Tibial artery (tissue), 4 donors: ENCODE results near the gene FBRSL1.

ENCODE experiments used
- DNase-seq, 2 donors: peaks; one replicate each; pipeline ENCODE4 v3.0.0-alpha.2; 2019
- H3K27ac ChIP-seq, 2 donors: fragments of 200-600 bp; sonication (generic) in 1 of 2; 1 replicate in 1 of 2; 2 replicates in 1 of 2; pipeline ENCODE4 v1.5.1; 2018 to 2019; ENCODE audit warnings: mild to moderate bottlenecking in 1 of 2
- H3K27me3 ChIP-seq, 2 donors: fragments of 200-600 bp; sonication (generic) in 1 of 2; one replicate each; pipeline versions ENCODE4 v1.5.1 to v1.6.0; 2016 to 2019
- H3K36me3 ChIP-seq, 3 donors: fragments of 200-600 bp; sonication (generic) in 2 of 3; one replicate each; pipeline ENCODE4 v1.5.1; 2016 to 2019; ENCODE audit warnings: mild to moderate bottlenecking in 2 of 3
- H3K4me1 ChIP-seq, 4 donors: fragments of 200-600 bp; sonication (generic) in 2 of 4; 1 replicate in 3 of 4; 2 replicates in 1 of 4; pipeline ENCODE4 v1.5.1; 2016 to 2019
- H3K4me3 ChIP-seq, 2 donors: fragments of 200-600 bp; sonication (generic) in 1 of 2; 1 replicate in 1 of 2; 2 replicates in 1 of 2; pipeline ENCODE4 v1.5.1; 2018 to 2019; ENCODE audit warnings: mild to moderate bottlenecking in 2 of 2
- H3K9me3 ChIP-seq, 3 donors: fragments of 200-600 bp; sonication (generic) in 1 of 3; one replicate each; pipeline ENCODE4 v1.5.1; 2016 to 2019
- CTCF ChIP-seq, 2 experiments: fragments of 200-600 bp in 1 of 2; fragments of 450-650 bp in 1 of 2; IDR thresholded peaks; one replicate each; pipeline ENCODE4 v1.5.1; 2017 to 2019; ENCODE audit warnings: antibody characterized with exemption in 2 of 2, mild to moderate bottlenecking in 1 of 2, moderate library complexity in 1 of 2
- intact Hi-C: fragments of 100-400 bp; cut with DNase I; formaldehyde crosslinking; loops from one replicate; pipeline ENCODE4 v1.15.0; 2023; ENCODE audit warnings: low total_unique reads

FBRSL1 gene

GRCh38 chr12:132541200-132541599 lies 51.2 kb downstream of the FBRSL1 start:
- Histone ChIP-seq H3K36me3 (peaks cover 0 to 24% (median 4%) of the 10 kb centered on the region in 3 donors), H3K4me1 (no peaks in the 10 kb centered on the region), H3K4me3 (no peak overlapping the region), H3K9me3 (no peaks in the 10 kb centered on the region), H3K27ac (no peak overlapping the region), H3K27me3 (no peaks in the 10 kb centered on the region)
- intact Hi-C loops: no loop called here
- TF ChIP-seq CTCF (IDR thresholded peaks at IDR 0.05): no peak
- no peak for DNase-seq

GRCh38 chr12:132541996-132542395 lies 52.0 kb downstream of the FBRSL1 start:
- H3K27me3 ChIP-seq: no peaks in the 10 kb centered on the region
- DNase-seq: no peak
- H3K4me1 ChIP-seq: no peaks in the 10 kb centered on the region

GRCh38 chr12:132542661-132543060 lies 52.7 kb downstream of the FBRSL1 start:
- Histone ChIP-seq H3K36me3 (peaks cover 0 to 29% (median 7%) of the 10 kb centered on the region in 3 donors), H3K27ac (no peak overlapping the region), H3K9me3 (no peaks in the 10 kb centered on the region), H3K4me3 (no peak overlapping the region), H3K27me3 (no peaks in the 10 kb centered on the region), H3K4me1 (no peaks in the 10 kb centered on the region)
- no peak for DNase-seq
- intact Hi-C loops: no loop called here
- no peak for TF ChIP-seq CTCF (IDR thresholded peaks at IDR 0.05)

More at GRCh38 chr12:132541996-132542395, 52.0 kb downstream of the FBRSL1 start:
- H3K36me3 ChIP-seq: peaks cover 0 to 24% (median 4%) of the 10 kb centered on the region in 3 donors
- no peak overlapping the region for H3K27ac ChIP-seq
- H3K4me3 ChIP-seq: no peak overlapping the region
- TF ChIP-seq CTCF (IDR thresholded peaks at IDR 0.05): no peak
- no peaks in the 10 kb centered on the region for H3K9me3 ChIP-seq
- intact Hi-C loops: no loop called here

GRCh38 chr12:132543298-132544079 lies 53.5 kb downstream of the FBRSL1 start:
- Histone ChIP-seq H3K4me1 (no peaks in the 10 kb centered on the region), H3K27me3 (no peaks in the 10 kb centered on the region), H3K36me3 (peaks cover 0 to 37% (median 15%) of the 10 kb centered on the region in 3 donors), H3K9me3 (no peaks in the 10 kb centered on the region), H3K27ac (no peak overlapping the region), H3K4me3 (no peak overlapping the region)
- no peak for DNase-seq
- no peak for TF ChIP-seq CTCF (IDR thresholded peaks at IDR 0.05)
- intact Hi-C loops: no loop called here

GRCh38 chr12:132544080-132544397 lies 54.1 kb downstream of the FBRSL1 start:
- DNase-seq: no peak
- Histone ChIP-seq H3K27ac (no peak overlapping the region), H3K27me3 (no peaks in the 10 kb centered on the region), H3K4me1 (no peaks in the 10 kb centered on the region), H3K36me3 (peaks cover 0 to 43% (median 20%) of the 10 kb centered on the region in 3 donors), H3K4me3 (no peak overlapping the region), H3K9me3 (no peaks in the 10 kb centered on the region)
- TF ChIP-seq CTCF (IDR thresholded peaks at IDR 0.05): no peak
- intact Hi-C loops: no loop called here
